NK-92 treated with Interleukin-12 subunit alpha and Interleukin-12 subunit beta, amount 100 ng/mL, for 24 hours (cell line): ENCODE measurements around the gene POTEE.
"Not testable (repeated sequence)": the region's sequence is repeated elsewhere in the genome, so short reads cannot be mapped to it uniquely, and the experiment has no call there.

Source experiments
- DNase-seq: peaks from one replicate; lab custom pipeline; 2025; lab: John Stamatoyannopoulos, UW

POTEE gene

GRCh38 chr2:131209030-131209772 is at the start of gene POTEE:
TSS of gene POTEE (plus strand) at chr2:131209536. CDS start at chr2:131218403, 8,867 bp downstream.
- DNase-seq: not testable (repeated sequence)

- DNase-seq: not testable (repeated sequence)
Measured at GRCh38 chr2:131165562-131165961, 43.8 kb upstream of the POTEE start.

GRCh38 chr2:131168538-131168937 is 40.8 kb upstream of the POTEE start:
- no peak for DNase-seq

GRCh38 chr2:131178050-131178449 is 31.3 kb upstream of the POTEE start:
- DNase-seq: not testable (repeated sequence)

- DNase-seq: not testable (repeated sequence)
Measured at GRCh38 chr2:131178721-131179418, 30.5 kb upstream of the POTEE start.

GRCh38 chr2:131181451-131181850 is 27.9 kb upstream of the POTEE start:
- not testable (repeated sequence) for DNase-seq

- not testable (repeated sequence) for DNase-seq
Measured at GRCh38 chr2:131193421-131193820, 15.9 kb upstream of the POTEE start.

GRCh38 chr2:131196186-131196585 is 13.2 kb upstream of the POTEE start:
- DNase-seq: not testable (repeated sequence)

GRCh38 chr2:131201098-131201497 is 8.2 kb upstream of the POTEE start:
- DNase-seq: no peak

- not testable (repeated sequence) for DNase-seq
Measured at GRCh38 chr2:131207839-131208238, 1.5 kb upstream of the POTEE start.

- DNase-seq: not testable (repeated sequence)
Measured at GRCh38 chr2:131209773-131210104, 403 bp downstream of the POTEE start.

- DNase-seq: not testable (repeated sequence)
Measured at GRCh38 chr2:131210434-131211211, 1.3 kb downstream of the POTEE start.

GRCh38 chr2:131217238-131217986 is 8.1 kb downstream of the POTEE start:
- not testable (repeated sequence) for DNase-seq

- not testable (repeated sequence) for DNase-seq
Measured at GRCh38 chr2:131235543-131236449, 26.5 kb downstream of the POTEE start.
